ENCODE results near the gene NPAP1. TPM values are rescaled to one million over a fixed set of nuclear protein-coding genes. Genes with fewer than 3 reads are reported as not detected.

The NPAP1 gene, protein sequence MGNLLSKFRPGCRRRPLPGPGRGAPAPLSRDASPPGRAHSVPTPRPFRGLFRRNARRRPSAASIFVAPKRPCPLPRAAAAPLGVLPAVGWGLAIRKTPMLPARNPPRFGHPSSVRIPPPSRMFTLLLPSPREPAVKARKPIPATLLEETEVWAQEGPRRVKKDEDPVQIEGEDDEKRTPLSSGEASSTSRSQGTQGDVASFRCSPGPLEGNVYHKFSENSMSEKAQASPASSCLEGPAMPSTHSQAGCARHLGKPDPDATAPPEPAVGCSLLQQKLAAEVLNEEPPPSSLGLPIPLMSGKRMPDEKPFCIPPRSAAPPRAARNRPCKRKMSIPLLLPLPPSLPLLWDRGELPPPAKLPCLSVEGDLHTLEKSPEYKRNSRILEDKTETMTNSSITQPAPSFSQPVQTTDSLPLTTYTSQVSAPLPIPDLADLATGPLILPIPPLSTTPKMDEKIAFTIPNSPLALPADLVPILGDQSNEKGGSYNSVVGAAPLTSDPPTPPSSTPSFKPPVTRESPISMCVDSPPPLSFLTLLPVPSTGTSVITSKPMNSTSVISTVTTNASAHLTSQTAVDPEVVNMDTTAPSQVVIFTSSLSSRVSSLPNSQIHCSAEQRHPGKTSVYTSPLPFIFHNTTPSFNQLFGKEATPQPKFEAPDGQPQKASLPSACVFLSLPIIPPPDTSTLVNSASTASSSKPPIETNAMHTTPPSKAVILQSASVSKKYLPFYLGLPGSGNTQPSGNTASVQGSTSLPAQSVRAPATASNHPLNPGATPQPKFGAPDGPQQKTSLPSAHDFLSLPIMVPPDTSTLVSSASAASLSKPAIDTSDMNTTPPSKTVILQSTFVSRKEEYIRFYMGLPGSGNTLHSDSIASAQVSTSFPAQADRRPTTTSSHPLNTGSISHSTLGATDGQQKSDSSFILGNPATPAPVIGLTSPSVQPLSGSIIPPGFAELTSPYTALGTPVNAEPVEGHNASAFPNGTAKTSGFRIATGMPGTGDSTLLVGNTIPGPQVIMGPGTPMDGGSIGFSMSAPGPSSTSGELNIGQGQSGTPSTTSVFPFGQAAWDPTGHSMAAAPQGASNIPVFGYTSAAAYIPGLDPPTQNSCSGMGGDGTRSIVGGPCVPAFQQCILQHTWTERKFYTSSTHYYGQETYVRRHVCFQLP
- total RNA-seq (not detected), total RNA-seq (0 to 0.16 (median 0) reads per million in 172 experiments)
- not detected for polyA plus RNA-seq (2013, experiment 1 of 2)
- polyA plus RNA-seq (2013, experiment 2 of 2): not detected

DNA sequence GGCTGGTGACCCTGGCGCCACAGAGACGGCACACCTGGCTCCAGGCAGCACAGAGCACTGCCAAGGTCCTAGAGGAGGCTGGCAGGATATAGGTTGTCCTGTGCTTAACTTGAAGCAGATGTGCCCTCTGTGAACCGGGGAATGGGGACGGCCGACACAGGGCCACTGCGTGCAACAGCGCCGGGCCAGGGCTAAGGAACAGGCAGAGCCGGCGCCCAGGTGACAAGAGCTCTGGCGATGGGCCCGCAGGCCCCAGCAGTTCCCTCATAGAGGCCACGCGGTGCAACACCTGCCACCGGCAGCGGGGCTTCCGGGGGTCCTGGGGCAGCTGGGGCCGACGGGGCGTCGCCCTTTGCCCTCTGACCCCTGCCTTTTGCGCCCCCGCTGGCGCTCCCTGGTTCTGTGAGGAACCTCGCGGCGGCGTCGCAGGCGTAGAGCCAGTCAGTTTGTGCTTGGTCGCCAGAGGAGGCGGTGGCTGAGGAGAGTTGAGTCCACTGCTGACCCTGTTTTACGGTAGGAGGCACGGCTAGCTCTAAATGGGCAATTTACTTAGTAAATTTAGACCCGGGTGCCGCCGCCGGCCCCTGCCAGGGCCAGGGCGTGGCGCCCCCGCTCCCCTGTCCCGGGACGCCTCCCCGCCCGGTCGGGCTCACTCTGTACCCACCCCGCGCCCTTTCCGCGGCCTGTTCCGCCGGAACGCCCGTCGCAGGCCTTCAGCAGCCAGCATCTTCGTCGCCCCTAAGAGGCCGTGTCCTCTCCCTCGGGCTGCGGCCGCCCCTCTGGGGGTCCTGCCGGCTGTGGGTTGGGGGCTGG is at the start of gene NPAP1:
Gene NPAP1 (plus strand): TSS at position 444 of the 813 bp plus-strand sequence. CDS start 93 bp downstream, at position 537.
- Histone ChIP-seq H3K27ac (ENCODE audit: low read depth in 1 of 2, low read length in 2 of 2) (no peak within 1 kb of the TSS), H3K4me1 (ENCODE audit: insufficient read depth, low read length) (no peaks in the 10 kb centered on the region), H3K9me3 (ENCODE audit: control insufficient read depth in 1 of 2, insufficient read depth in 1 of 2, low read length in 2 of 2) (peaks cover 0 to 36% of the 10 kb centered on the region in 2 experiments), H3K36me3 (ENCODE audit: insufficient read depth, low read length) (no peaks in the 10 kb centered on the region), H3K4me3 (ENCODE audit: low read length) (no peak within 1 kb of the TSS), H3K27me3 (ENCODE audit: control insufficient read depth in 1 of 2, insufficient read depth in 2 of 2, low read length in 2 of 2) (no peaks in the 10 kb centered on the region)
- Mint-ChIP-seq H3K27me3 (no peaks in the 10 kb centered on the region), H3K4me1 (ENCODE audit: low read depth) (no peaks in the 10 kb centered on the region), H3K4me3 (no peak within 1 kb of the TSS), H3K36me3 (ENCODE audit: low read depth) (no peaks in the 10 kb centered on the region), H3K9me3 (peaks cover 11% of the 10 kb centered on the region), H3K27ac (no peak within 1 kb of the TSS)
- ATAC-seq (ENCODE audit: poor library complexity): no peak
- intact Hi-C loops (cut with DNase I, micrococcal nuclease): loop anchor here in 1 of 2 experiments (10.0 kb wide), 1 partner anchor 61 kb away; no protein-coding TSS in a partner anchor
- ChIA-PET CTCF (no interaction called here), POLR2A (no interaction called here)
- TF ChIP-seq CTCF (IDR thresholded peaks at IDR 0.05): no peak
- DNase-seq: peak in 1 of 14 experiments; percentile 5

GRCh38 chr15:24627443-24627842 is 48.1 kb upstream of the NPAP1 start:
- H3K27me3 ChIP-seq (ENCODE audit: control insufficient read depth in 1 of 2, insufficient read depth in 2 of 2, low read length in 2 of 2): no peaks in the 10 kb centered on the region
- no peaks in the 10 kb centered on the region for H3K4me1 ChIP-seq (ENCODE audit: insufficient read depth, low read length)
- ChIA-PET CTCF (no interaction called here), POLR2A (no interaction called here)
- DNase-seq (no peak), ATAC-seq (ENCODE audit: poor library complexity) (no peak)
- Mint-ChIP-seq H3K27me3 (no peaks in the 10 kb centered on the region), H3K4me1 (ENCODE audit: low read depth) (no peaks in the 10 kb centered on the region), H3K4me3 (no peak overlapping the region), H3K36me3 (ENCODE audit: low read depth) (no peaks in the 10 kb centered on the region), H3K27ac (no peak overlapping the region), H3K9me3 (peaks cover 12% of the 10 kb centered on the region)
- H3K9me3 ChIP-seq (ENCODE audit: control insufficient read depth in 1 of 2, insufficient read depth in 1 of 2, low read length in 2 of 2): peaks cover 5 to 8% of the 10 kb centered on the region in 2 experiments
- no peak for TF ChIP-seq CTCF (IDR thresholded peaks at IDR 0.05)
- H3K27ac ChIP-seq (ENCODE audit: low read depth in 1 of 2, low read length in 2 of 2): no peak overlapping the region
- H3K36me3 ChIP-seq (ENCODE audit: insufficient read depth, low read length): no peaks in the 10 kb centered on the region
- no peak overlapping the region for H3K4me3 ChIP-seq (ENCODE audit: low read length)
- intact Hi-C loops (cut with DNase I, micrococcal nuclease): no loop called here

All from CD4-positive, alpha-beta T cell (primary cell).